ENCODE results near the gene AKR1C8.
"Not testable (repeated sequence)": the region's sequence is repeated elsewhere in the genome, so short reads cannot be mapped to it uniquely, and the experiment has no call there.

The AKR1C8 gene

GRCh38 chr10:5168897-5169420 is 16.0 kb downstream of the AKR1C8 start:
- no peak for DNase-seq (ENCODE audit: low read depth)

DNA sequence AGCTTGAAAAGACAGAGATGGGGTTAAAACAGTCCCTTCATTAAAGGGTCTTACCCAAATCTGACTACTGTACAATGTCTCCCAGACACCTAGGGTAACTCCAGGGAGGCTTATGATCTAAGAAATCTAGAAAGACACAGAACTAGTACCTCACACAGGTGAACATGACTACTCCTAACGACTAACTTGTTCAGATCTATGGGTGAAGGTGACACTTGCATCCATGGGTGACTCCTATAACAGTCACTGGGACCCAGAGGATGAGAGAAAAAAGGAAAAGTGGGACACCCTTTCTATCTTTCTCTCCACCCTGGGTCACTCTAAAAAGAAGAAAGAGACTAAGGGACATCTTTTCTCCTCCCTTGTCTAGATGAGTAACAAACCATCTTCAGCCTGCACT is 19.2 kb downstream of the AKR1C8 start:
- DNase-seq (ENCODE audit: low read depth): no peak

DNA sequence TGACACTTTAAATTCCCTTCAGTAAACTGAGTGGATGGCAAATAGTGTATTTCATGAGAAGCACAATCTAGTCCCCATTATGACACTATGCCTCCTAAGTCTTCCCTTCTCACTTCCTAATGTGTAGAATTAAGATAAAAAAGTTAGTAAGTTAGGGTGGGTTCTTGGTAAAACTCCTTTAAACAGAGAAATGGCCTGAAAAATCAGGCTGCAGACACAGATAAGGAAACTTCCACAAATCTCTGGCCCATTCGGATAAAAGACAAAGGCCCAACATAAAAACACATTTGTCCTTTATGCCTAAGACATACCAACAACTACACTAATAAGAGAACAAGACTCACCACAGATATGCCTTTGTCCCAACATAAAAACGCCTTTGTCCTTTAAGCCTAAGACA is 21.5 kb downstream of the AKR1C8 start:
- no peak for DNase-seq (ENCODE audit: low read depth)

- no peak for DNase-seq (ENCODE audit: low read depth)
These were observed 25.8 kb downstream of the AKR1C8 start for GRCh38 chr10:5159126-5159525.

DNA sequence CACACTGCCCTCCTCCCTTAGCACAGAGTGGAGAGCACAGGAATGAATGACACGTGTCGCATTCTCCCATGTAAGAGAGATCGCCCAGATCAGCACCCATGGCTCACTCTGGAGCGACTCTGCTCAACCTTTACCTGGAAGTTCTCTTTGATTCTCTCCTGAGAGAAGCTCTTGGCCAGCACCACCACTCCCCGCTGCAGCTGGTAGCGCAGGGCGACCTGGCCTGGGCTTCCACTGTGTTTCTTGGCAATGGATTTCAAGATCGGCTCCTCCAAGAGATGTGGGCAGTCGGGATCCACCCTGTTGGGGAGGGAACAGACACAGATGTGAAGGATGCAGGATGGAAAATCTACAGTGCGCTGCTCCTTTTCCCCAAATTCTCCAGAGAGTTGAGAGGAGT is 27.4 kb downstream of the AKR1C8 start:
- DNase-seq (ENCODE audit: low read depth): no peak

DNA sequence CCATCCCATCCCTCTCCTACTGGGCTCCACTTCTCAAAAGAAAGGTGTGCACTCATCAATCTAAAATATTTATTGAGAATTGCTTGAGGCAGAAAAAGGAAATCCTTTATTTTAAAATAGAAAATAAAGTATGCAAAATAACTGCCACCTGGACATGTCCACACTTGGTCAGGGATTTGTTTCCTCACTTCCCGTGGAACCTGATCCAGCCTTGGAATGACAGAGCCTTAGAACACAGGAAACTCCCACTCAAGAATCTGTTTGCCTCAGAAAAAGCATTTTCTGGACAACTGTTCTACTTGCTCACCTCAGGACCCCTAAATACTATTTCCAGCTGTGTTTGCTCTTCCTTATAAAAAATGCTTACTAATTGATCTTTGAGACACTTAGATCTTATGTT is 29.0 kb downstream of the AKR1C8 start:
- no peak for DNase-seq (ENCODE audit: low read depth)

DNA sequence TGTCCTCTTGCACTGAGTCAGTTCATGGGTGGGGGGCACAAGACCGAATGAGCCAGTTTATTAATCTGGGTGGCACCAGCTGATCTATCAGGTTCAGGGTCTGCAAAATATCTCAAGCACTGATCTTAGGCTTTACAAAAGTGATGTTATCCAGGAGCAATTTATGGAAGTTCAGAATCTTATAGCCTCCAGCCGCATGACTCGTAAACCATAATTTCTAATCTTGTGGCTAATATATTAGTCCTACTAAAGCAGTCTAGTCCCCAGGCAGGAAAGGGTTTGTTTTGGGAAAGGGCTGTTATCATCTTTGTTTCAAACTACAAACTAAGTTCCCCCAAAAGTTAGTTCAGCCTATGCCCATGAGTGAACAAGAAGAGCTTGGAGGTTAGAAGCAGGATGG is 33.9 kb downstream of the AKR1C8 start:
- DNase-seq (ENCODE audit: low read depth): no peak

GRCh38 chr10:5148678-5149032 is 36.3 kb downstream of the AKR1C8 start:
- DNase-seq (ENCODE audit: low read depth): no peak

DNA sequence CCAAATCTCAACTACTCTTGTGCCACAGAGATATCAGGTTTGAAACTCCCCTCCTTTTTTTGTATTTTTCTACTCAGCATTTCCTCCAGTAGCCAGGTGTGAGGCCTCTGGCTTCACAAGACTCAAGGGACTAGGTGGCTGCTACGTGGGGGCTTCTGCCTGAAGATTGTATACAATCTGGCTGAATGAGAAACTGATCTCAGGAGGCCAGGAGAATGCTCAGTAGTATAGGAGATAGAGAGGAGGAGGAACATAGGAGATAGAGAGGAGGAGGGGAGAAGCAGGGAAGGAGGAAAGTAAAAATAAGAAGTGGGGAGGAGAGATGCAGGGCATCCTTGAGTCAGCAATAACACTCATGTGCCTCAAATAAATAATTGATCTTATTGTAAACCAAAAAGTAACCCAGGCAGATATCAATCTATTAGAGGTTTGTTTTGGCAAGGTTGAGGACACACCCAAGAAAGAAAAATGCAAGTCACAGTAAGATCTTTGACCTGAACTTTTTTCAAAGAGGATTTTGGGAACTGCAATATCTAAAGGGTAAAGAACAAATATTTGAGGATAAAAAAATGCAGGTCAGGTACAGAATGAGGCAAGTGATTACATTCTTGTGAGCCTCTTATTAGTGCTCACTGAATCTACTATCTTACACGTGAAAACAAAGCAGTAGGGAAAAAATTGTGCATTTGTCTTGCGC is 36.8 kb downstream of the AKR1C8 start:
- no peak for DNase-seq (ENCODE audit: low read depth)

DNA sequence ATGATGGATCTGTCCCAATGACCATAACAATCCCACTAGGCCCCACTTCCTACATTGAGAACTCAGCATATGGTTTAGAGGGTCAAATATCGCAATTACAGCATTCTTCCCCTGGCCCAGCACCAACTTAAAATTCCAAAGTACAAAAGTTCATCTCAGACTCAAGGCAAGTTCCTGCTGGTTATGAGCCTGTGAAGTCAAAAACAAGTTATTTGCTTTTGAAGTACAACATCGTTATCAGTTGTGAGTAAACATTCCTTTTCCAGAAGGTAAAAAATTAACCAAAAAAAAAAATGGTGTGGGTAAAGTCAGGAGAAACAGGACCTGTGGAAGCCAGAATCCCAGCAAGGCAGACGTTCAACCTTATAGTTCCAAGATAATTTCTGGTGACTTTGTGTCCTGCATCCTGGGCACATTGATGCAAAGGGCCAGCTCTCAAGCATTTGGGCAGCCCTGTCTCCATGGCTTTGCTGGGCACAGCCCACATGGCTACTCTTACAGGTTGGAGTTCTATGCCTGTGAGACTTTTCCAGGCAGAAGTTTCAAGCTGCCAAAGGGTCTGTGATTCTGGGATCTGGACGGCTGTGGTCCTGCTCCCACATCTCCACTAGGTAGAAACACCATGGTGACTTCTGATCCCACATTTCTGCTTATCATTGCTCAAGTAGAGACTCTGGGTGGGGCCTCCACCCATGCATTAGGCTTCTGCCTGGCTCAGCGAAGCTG is 37.5 kb downstream of the AKR1C8 start:
- DNase-seq (ENCODE audit: low read depth): no peak

GRCh38 chr10:5146920-5147254 is 38.1 kb downstream of the AKR1C8 start:
- no peak for DNase-seq (ENCODE audit: low read depth)

DNA sequence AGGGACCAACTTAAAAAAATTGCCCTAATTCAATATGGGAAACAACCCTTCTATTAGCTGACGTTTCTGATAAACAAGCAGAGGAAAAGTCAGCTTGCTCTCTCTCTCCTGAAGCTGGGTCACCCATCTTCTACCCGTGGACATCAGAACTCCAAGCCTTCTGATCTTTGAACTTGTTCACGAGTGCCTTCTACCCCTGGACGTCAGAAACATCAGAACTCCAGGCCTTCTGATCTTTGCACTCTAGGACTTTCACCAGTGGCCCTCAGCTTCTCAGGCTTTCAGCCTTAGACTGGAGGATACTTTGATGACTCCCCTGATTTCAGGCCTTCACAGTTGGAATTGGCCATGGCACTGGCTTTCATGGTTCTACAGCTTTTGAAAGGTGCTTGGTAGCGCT is 41.8 kb downstream of the AKR1C8 start:
- no peak for DNase-seq (ENCODE audit: low read depth)

DNA sequence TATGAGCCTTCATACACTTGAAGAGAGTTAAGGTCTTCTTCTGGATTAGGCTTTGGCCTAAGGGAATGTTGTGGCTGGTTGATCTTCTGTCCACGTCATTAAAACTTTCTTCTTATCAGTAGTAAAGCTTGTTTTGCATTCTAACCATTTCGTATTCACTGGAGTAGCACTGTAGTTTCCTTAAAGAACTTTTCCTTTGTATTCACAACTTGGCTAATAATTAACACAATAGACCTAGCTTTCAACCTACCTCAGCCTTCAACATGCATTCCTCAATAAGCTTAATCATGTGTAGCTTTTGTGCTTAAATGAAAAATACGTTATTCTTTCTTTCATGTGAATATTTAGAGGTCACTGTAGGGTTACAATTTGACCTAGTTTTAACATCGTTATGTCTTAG is 42.8 kb downstream of the AKR1C8 start:
- DNase-seq (ENCODE audit: low read depth): no peak

DNA sequence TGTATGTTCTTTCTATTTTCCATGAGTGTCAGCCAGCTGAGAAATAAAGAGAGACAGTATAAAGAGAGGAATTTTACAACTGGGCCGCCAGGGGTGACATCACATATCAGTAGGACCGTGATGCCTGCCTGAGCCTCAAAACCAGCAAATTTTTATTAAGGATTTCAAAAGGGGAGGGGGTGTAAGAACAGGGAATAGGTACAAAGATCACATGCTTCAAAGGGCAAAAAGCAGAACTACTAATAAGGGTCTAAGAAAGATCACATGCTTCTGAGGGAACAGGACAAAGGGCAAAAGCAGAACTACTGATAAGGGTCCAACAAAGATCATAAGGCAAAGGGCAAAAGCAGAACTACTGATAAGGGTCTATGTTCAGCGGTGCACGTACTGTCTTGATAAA is 47.3 kb downstream of the AKR1C8 start:
- not testable (repeated sequence) for DNase-seq (ENCODE audit: low read depth)

DNA sequence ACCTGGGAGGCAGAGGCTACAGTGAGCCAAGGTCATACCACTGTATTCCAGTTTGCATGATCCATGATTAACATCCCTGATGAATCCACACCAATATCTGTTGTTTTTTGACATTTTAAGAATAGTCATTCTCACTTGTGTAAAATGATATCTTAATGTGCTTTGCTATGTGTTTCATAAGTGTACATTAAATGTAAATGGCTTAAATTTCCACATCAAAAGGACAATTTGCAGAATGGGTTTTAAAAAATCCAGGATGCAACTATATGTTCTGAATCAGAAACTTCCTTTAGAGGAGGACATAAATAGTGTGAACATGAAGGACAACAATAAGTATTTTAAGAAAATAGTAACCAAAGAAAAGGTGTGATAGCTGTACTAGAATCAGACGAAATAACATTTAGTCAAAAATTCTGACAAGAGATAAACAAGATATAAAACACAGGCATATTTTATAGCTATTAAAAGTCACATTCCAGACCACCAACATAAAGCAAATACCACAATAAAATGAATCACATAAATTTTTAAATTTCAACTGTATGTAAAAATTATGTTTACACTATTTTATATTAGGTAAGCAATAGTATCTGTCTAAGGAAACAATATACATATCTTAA is 48.4 kb downstream of the AKR1C8 start:
- no peak for DNase-seq (ENCODE audit: low read depth)

DNA sequence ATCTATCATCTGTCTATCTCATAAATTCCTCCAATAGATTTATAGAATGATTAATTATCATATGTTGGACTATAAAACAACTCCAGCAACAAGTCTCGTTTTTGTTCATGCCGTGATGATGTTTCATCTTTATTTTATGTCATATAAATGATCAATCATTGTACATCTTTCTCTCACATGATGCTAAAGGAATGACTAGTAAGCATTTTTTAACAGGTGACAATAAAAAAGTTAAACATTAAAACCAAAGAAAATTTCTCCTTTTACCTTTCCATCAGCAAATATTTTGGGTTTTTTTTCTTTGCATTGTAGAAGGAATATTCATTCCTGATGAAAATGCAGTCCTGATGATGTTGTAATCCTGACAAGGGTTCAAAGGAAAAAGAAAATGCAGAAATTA is 49.4 kb downstream of the AKR1C8 start:
- DNase-seq (ENCODE audit: low read depth): no peak

DNA sequence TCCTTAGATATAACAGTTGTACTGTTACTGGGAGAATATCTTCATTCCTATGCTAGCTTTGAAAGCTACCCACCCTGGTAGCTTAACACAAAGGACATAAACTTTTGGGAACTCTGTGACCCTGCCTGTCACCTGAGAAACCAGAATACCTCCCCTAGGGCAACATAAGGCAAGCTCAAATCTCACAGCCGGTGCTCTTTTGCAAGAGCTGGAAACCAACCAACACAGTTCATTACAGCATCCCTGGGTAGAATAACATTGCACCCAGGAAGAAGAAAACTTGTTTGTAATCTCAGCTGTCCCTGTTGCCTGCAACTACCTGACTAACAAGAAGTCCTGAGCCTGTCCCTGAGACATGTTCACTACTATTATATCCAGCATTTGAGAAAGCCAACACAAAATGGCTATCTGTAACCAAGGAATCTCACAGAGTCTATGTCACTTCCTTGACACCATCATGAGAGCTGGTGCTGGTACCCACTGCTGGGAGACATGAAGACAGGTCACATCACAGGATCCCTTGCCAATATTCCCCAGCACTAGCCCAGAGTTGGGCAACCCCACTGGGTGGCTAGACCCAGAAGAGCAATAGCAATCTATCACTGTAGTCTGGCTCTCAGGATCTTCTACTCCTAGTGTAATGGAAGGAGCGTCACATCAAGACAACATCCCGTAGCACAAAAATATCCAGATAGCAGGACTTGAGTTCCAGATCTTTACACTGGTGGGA is 59.5 kb downstream of the AKR1C8 start:
- peak; percentile 6 for DNase-seq (ENCODE audit: low read depth)

DNA sequence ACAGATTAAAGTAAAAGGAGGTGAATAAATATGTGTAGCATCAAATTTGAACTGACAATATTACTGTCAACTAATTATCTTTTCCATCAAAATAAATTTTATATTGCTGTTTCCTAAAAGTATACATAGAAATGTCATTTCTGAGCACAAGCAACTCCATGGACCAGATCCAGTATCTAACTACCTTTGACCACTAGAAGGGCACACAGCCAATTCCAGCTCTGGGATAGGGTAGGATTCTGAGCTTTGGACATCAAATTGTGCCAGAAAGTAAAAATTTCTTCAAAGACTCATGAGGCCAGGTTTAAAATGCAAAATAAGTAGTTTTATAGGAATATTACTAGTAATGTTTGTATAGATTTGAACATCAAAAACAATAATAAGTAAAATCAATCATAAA is 61.1 kb downstream of the AKR1C8 start:
- no peak for DNase-seq (ENCODE audit: low read depth)

GRCh38 chr10:5119997-5120396 is 65.0 kb downstream of the AKR1C8 start:
- not testable (repeated sequence) for DNase-seq (ENCODE audit: low read depth)

DNA sequence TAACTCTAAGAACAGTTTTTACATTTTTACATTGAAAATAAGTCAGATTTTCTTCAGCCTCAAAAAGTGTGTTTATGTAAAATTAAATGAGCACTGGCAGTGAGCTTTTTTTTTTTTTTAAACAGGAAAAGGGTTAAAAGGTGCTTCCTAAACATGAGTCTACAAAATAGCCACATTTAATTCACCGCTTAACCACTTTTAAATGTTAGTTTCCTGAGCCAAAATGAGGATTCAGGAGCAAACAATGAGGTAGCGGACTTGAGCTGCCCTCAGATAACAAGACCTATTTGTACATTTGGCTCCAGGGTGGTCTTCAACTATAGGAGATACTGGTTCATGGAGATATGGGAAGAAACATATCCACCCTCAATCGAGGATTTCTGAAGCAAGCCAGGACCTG is 67.9 kb downstream of the AKR1C8 start:
- DNase-seq (ENCODE audit: low read depth): no peak

DNA sequence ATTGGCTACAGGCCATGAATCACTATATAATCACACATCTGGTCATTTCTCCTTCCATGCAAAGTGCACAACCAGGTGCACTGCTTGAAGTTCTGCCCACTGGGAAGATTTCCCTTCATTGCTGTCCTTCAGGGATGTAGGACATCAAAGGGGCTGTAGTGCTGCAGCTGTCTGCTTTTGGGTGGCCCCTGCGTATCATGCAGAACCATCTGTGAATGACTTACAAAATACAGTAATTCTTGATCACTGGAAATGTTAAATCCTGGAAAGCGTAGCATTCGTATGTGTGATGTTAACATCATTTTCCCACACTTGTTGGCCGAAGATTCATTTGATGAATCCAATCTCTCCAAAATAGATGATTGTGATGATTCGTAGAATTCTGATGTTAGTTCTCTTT is 68.3 kb downstream of the AKR1C8 start:
- no peak for DNase-seq (ENCODE audit: low read depth)

GRCh38 chr10:5109861-5110260 is 75.1 kb downstream of the AKR1C8 start:
- not testable (repeated sequence) for DNase-seq (ENCODE audit: low read depth)
